Neural cell (in vitro differentiated cells): ENCODE data around the gene COG5. TPM values are rescaled to one million over a fixed set of nuclear protein-coding genes. Genes with fewer than 3 reads are reported as not detected.
A peak's percentile ranks its signal among the peaks of the same experiment; 100 is the strongest.

Source experiments
- H2AFZ ChIP-seq: fragments of 200-600, 300-800 bp; sonication (generic), shearing (Covaris generic); 2 replicates; pipeline ENCODE4 v1.6.0; 2014; ENCODE audit warnings: low read depth, mild to moderate bottlenecking, antibody characterized with exemption, low read length, moderate library complexity
- H3F3A ChIP-seq: fragments of 200-600 bp; shearing (Covaris generic); 2 replicates; pipeline ENCODE4 v1.6.1; 2016; ENCODE audit warnings: mild to moderate bottlenecking, moderate library complexity, mixed read lengths, antibody characterized with exemption, low read length; ENCODE audit not compliant: insufficient read depth, poor library complexity, severe bottlenecking
- H3K27ac ChIP-seq: fragments of 200-600, 300-800 bp; sonication (generic), shearing (Covaris generic); 2 replicates; pipeline ENCODE4 v1.5.1; 2014; ENCODE audit warnings: mild to moderate bottlenecking, low read length, moderate library complexity
- H3K27me3 ChIP-seq: fragments of 300-800, 200-600 bp; sonication (generic), shearing (Covaris generic); 2 replicates; pipeline ENCODE4 v1.6.0; 2014; ENCODE audit warnings: mild to moderate bottlenecking, low read depth, low read length, moderate library complexity; ENCODE audit not compliant: insufficient read depth
- H3K36me3 ChIP-seq: fragments of 300-800, 200-600 bp; sonication (generic), shearing (Covaris generic); 2 replicates; pipeline ENCODE4 v1.5.1; 2014; ENCODE audit warnings: mild to moderate bottlenecking, antibody characterized with exemption, low read length, moderate library complexity; ENCODE audit not compliant: insufficient read depth
- H3K4me2 ChIP-seq: fragments of 300-800, 200-600 bp; sonication (generic), shearing (Covaris generic); 2 replicates; pipeline ENCODE4 v1.6.0; 2014; ENCODE audit warnings: mild to moderate bottlenecking, low read length
- H3K4me3 ChIP-seq: fragments of 300-800, 200-600 bp; sonication (generic), shearing (Covaris generic); 2 replicates; pipeline ENCODE4 v1.5.1; 2014; ENCODE audit warnings: mild to moderate bottlenecking, low read length, moderate library complexity
- H3K79me2 ChIP-seq: fragments of 200-600 bp; shearing (Covaris generic); replicated peaks from 2 replicates; pipeline ENCODE4 v1.6.0; 2014; ENCODE audit warnings: mild to moderate bottlenecking, low read length, moderate library complexity; ENCODE audit not compliant: insufficient read depth
- H3K9ac ChIP-seq: fragments of 300-800, 200-600 bp; sonication (generic), shearing (Covaris generic); 2 replicates; pipeline ENCODE4 v1.6.1; 2016; ENCODE audit warnings: mild to moderate bottlenecking, low read length, mixed read lengths
- H3K9me2 ChIP-seq: fragments of 200-600 bp; shearing (Covaris generic); 2 replicates; pipeline ENCODE4 v1.6.1; 2016; ENCODE audit warnings: mild to moderate bottlenecking, low read length, mixed read lengths; ENCODE audit not compliant: insufficient read depth
- H3K9me3 ChIP-seq: fragments of 200-600, 300-800 bp; sonication (generic), shearing (Covaris generic); 2 replicates; pipeline ENCODE4 v1.6.1; 2016; ENCODE audit warnings: mild to moderate bottlenecking, mixed run types, low read length, moderate library complexity, mixed read lengths
- H4K20me1 ChIP-seq: fragments of 200-600 bp; shearing (Covaris generic); 2 replicates; pipeline ENCODE4 v1.6.1; 2016; ENCODE audit warnings: mild to moderate bottlenecking, mixed run types; ENCODE audit not compliant: insufficient read depth
- EP300 ChIP-seq: fragments of 450-650 bp; conservative IDR thresholded peaks from 2 replicates; pipeline ENCODE4 v1.6.1; 2014; ENCODE audit warnings: antibody characterized with exemption, mild to moderate bottlenecking, moderate library complexity; ENCODE audit not compliant: poor library complexity, severe bottlenecking
- EZH2 ChIP-seq: fragments of 200-600, 300-800 bp; shearing (Covaris generic), sonication (generic); IDR thresholded peaks from 2 replicates; pipeline ENCODE4 v1.6.1; 2014; ENCODE audit warnings: antibody characterized with exemption, low read length, borderline replicate concordance, mild to moderate bottlenecking; ENCODE audit not compliant: insufficient read depth, poor library complexity, severe bottlenecking
- MXI1 ChIP-seq: fragments of 450-650 bp; conservative IDR thresholded peaks from 2 replicates; pipeline ENCODE4 v1.6.1; 2014; ENCODE audit warnings: antibody characterized with exemption, mild to moderate bottlenecking; ENCODE audit not compliant: poor library complexity, severe bottlenecking
- POLR2AphosphoS5 ChIP-seq: IDR thresholded peaks from 2 replicates; pipeline ENCODE4 v1.6.1; 2012
- RAD21 ChIP-seq: fragments of 450-650 bp; conservative IDR thresholded peaks from 2 replicates; pipeline ENCODE4 v1.6.1; 2014; ENCODE audit warnings: antibody characterized with exemption, mild to moderate bottlenecking, moderate library complexity
- SMC3 ChIP-seq: fragments of 450-650 bp; conservative IDR thresholded peaks from 2 replicates; pipeline ENCODE4 v1.6.1; 2014; ENCODE audit warnings: antibody characterized with exemption, mild to moderate bottlenecking, moderate library complexity; ENCODE audit not compliant: poor library complexity
- TAF1 ChIP-seq: IDR thresholded peaks from 2 replicates; pipeline ENCODE4 v1.6.1; 2012; ENCODE audit warnings: low read depth
- polyA plus RNA-seq: library from polyadenylated mRNA; depleted of rRNA; stranded (reverse); fragments of >200 nt; gene quantifications from 2 replicates; pipeline ENCODE4 v1.2.3, GENCODE V29; 2014
- TF ChIP-seq, protein P1 (sequence below): IDR thresholded peaks from 2 replicates; pipeline ENCODE4 v1.6.1; 2012; ENCODE audit warnings: borderline replicate concordance
- TF ChIP-seq, protein P2 (sequence below): fragments of 450-650 bp; IDR thresholded peaks from 2 replicates; pipeline ENCODE4 v1.5.1; 2014; ENCODE audit warnings: antibody characterized with exemption, mild to moderate bottlenecking, moderate library complexity; ENCODE audit not compliant: poor library complexity, severe bottlenecking

Gene COG5
- polyA plus RNA-seq, 1 donor from 2014 or later = 13.3 TPM

DNA sequence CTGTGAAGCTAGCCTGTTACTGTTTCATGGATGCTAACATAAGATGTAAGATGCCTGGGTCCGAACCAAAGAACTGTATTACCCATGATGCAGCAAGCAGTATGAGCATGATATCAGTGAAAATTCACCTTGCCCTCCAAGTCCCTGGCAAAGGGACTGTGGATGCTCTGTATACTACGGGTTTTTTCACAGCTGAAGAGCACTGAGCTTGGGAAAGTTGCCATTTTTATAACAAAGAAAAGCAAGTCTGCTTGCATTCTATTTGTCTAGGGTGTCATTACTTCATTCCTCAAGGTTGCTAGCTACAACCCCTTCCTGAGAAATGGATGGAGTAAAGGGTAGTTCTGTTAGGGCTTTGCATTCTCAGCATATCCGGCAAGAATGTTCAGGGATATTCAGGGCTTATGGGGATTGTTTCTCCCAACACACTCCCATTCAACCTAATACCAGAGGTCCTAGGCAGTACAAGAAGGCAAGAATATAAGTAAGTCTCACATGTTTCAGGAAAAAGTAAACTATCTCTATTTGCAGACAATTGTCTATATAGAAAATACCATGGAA lies 99.0 kb downstream of the COG5 start:
- H3K9ac ChIP-seq = no peak overlapping the region
- no peaks in the 10 kb centered on the region for H3K9me2 ChIP-seq
- no peaks in the 10 kb centered on the region for H3K36me3 ChIP-seq
- H3K27ac ChIP-seq = no peak overlapping the region
- TF ChIP-seq RAD21 (no peak), EP300 (no peak), SMC3 (no peak), TAF1 (no peak), EZH2 (no peak), MXI1 (no peak), POLR2AphosphoS5 (no peak)
- TF ChIP-seq, protein P1, sequence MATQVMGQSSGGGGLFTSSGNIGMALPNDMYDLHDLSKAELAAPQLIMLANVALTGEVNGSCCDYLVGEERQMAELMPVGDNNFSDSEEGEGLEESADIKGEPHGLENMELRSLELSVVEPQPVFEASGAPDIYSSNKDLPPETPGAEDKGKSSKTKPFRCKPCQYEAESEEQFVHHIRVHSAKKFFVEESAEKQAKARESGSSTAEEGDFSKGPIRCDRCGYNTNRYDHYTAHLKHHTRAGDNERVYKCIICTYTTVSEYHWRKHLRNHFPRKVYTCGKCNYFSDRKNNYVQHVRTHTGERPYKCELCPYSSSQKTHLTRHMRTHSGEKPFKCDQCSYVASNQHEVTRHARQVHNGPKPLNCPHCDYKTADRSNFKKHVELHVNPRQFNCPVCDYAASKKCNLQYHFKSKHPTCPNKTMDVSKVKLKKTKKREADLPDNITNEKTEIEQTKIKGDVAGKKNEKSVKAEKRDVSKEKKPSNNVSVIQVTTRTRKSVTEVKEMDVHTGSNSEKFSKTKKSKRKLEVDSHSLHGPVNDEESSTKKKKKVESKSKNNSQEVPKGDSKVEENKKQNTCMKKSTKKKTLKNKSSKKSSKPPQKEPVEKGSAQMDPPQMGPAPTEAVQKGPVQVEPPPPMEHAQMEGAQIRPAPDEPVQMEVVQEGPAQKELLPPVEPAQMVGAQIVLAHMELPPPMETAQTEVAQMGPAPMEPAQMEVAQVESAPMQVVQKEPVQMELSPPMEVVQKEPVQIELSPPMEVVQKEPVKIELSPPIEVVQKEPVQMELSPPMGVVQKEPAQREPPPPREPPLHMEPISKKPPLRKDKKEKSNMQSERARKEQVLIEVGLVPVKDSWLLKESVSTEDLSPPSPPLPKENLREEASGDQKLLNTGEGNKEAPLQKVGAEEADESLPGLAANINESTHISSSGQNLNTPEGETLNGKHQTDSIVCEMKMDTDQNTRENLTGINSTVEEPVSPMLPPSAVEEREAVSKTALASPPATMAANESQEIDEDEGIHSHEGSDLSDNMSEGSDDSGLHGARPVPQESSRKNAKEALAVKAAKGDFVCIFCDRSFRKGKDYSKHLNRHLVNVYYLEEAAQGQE = no peak
- TF ChIP-seq, protein P2, sequence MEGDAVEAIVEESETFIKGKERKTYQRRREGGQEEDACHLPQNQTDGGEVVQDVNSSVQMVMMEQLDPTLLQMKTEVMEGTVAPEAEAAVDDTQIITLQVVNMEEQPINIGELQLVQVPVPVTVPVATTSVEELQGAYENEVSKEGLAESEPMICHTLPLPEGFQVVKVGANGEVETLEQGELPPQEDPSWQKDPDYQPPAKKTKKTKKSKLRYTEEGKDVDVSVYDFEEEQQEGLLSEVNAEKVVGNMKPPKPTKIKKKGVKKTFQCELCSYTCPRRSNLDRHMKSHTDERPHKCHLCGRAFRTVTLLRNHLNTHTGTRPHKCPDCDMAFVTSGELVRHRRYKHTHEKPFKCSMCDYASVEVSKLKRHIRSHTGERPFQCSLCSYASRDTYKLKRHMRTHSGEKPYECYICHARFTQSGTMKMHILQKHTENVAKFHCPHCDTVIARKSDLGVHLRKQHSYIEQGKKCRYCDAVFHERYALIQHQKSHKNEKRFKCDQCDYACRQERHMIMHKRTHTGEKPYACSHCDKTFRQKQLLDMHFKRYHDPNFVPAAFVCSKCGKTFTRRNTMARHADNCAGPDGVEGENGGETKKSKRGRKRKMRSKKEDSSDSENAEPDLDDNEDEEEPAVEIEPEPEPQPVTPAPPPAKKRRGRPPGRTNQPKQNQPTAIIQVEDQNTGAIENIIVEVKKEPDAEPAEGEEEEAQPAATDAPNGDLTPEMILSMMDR = no peak
- no peaks in the 10 kb centered on the region for H3F3A ChIP-seq
- no peaks in the 10 kb centered on the region for H3K27me3 ChIP-seq
- no peaks in the 10 kb centered on the region for H3K79me2 ChIP-seq
- H3K4me2 ChIP-seq = no peak overlapping the region
- no peak overlapping the region for H2AFZ ChIP-seq
- H3K4me3 ChIP-seq = no peak overlapping the region
- no peaks in the 10 kb centered on the region for H4K20me1 ChIP-seq
- H3K9me3 ChIP-seq = no peaks in the 10 kb centered on the region

DNA sequence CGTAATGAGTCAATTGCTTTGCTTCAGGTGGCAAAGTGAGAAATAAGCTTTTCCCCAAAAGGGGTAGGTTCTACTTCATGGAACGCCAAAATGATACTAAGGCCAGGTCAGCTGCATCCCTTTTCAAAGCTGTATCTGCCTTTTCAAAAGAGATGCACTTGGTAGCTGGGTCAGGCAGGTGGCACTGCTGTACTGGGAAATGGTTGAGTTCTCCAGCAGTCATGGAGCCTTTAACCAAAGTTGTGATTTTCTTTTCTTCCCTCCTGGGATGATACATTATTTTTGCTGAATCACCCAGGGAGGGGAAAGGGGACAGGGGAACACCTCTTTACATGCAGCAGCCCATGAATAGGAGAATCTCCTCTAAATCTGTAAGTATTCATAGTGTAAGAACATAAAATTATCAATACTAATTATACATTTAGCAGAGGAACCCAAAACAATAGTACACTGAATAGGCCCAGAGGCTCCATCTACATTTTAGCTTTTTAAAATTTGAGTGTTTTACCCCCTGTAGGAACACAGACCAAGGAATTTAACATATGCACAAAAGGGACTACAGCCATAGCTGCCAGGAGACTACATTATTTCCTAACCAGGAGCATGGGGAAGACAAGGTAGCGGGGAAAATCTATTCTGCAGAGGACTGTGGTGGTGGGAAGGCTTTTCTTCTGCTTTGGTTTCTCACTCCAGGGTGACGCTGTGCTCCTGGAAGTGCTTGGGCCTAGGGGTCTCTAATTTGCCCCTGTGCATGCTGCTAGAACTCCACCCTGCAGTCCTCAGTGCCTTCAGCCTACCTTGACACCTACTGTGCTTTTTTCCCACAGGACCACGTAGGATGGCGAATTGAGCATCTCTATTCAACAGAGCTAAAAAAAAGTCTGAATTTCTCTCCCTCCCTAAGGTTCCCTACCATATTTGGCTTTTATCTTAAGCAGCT lies 100.3 kb downstream of the COG5 start:
- H3K4me2 ChIP-seq = no peak overlapping the region

More for the DNA sequence above, 100.3 kb downstream of the COG5 start:
- no peaks in the 10 kb centered on the region for H3K36me3 ChIP-seq
- TF ChIP-seq RAD21 (peak; percentile 96), EZH2 (no peak), SMC3 (peak; percentile 95), POLR2AphosphoS5 (no peak), MXI1 (no peak), EP300 (no peak), TAF1 (no peak)
- TF ChIP-seq, protein P2 = peak; percentile 91
- TF ChIP-seq, protein P1 = no peak
- H3K79me2 ChIP-seq = no peaks in the 10 kb centered on the region
- no peak overlapping the region for H2AFZ ChIP-seq
- no peaks in the 10 kb centered on the region for H3K9me3 ChIP-seq
- no peaks in the 10 kb centered on the region for H3K9me2 ChIP-seq
- no peaks in the 10 kb centered on the region for H3K27me3 ChIP-seq
- no peaks in the 10 kb centered on the region for H3F3A ChIP-seq
- no peak overlapping the region for H3K27ac ChIP-seq
- no peaks in the 10 kb centered on the region for H4K20me1 ChIP-seq
- no peak overlapping the region for H3K4me3 ChIP-seq
- H3K9ac ChIP-seq = no peak overlapping the region
